ENCODE data around the gene CAPN2.

GRCh38 chr1:223738465-223739365 is 26.4 kb downstream of the CAPN2 start:
- TF ChIP-seq, protein P1, sequence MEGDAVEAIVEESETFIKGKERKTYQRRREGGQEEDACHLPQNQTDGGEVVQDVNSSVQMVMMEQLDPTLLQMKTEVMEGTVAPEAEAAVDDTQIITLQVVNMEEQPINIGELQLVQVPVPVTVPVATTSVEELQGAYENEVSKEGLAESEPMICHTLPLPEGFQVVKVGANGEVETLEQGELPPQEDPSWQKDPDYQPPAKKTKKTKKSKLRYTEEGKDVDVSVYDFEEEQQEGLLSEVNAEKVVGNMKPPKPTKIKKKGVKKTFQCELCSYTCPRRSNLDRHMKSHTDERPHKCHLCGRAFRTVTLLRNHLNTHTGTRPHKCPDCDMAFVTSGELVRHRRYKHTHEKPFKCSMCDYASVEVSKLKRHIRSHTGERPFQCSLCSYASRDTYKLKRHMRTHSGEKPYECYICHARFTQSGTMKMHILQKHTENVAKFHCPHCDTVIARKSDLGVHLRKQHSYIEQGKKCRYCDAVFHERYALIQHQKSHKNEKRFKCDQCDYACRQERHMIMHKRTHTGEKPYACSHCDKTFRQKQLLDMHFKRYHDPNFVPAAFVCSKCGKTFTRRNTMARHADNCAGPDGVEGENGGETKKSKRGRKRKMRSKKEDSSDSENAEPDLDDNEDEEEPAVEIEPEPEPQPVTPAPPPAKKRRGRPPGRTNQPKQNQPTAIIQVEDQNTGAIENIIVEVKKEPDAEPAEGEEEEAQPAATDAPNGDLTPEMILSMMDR (IDR thresholded peaks at IDR 0.05), result peak in 1 of 6 experiments; percentile 18
- TF ChIP-seq POLR2A (IDR thresholded peaks at IDR 0.05), result peak in 1 of 2 donors; percentile 12

Measured in Peyer's patch (tissue), 4 donors.